GM15510 (cell line): Measurements from ENCODE around the gene CYLD.

Experiments
- POLR2A ChIP-seq: IDR thresholded peaks from 3 replicates; pipeline ENCODE4 v1.6.1; 2011; ENCODE audit warnings: borderline replicate concordance; ENCODE audit not compliant: insufficient read length; ENCODE audit errors: extremely low read depth

CYLD gene

DNA sequence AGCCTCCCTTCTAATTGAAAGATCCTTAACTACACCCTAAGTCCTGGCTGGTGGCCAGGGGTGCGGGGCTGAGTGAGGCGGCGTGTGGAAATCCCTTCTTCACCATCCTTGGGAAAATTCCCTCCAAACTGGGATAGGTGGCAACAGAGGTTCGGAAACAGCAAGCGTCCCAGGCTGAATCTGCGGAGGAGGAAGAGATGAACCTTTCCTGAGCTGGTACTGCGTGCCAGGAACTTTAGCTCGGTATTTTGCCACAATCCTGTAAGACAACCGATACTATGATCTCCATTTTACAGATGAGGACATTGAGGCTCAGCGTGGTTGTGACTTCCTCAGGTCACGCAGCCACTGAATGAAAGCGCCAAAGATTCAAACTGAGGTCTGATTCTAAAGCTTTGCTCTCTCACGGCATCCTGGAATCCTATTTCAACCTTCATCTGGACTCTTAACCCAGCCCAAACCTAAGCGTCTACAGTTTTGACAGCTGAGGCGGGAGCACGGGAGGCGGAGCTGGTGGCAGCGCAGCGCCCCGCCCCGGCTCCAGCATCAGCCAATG, 583 bp upstream of the CYLD start:
- TF ChIP-seq POLR2A = no peak

- no peak for TF ChIP-seq POLR2A
Observed at GRCh38 chr16:50742576-50743200, 802 bp downstream of the CYLD start.

DNA sequence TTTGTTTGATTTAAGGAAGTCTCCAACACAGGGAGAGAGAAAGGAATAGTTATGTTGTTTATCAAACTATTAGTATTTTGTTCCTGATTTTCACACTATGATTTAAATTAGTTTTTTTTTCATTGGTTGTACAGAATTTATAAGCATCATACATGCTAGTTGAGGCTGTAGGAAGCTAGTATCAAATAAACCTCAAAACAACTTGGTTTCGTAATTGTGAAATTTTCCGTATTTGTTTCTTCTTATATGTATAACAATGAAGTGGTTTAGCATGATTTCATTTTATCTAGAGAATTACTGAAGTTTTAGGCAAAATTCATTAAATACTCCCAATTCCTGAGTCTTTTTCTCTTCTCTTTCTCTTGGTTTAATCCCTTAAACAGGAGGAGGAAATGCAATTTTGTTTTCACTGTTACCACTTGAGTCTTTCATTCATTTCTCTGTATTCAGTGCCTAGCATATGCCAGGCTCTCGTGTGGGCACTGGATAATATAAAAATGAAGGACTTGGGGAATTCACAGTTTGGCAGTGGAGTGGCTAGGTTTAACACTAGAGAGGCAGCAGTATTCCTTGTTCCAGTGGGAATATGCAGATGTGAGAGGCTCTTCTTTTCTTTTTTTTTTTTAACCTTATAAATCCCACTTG, 1.8 kb downstream of the CYLD start:
- no peak for TF ChIP-seq POLR2A

DNA sequence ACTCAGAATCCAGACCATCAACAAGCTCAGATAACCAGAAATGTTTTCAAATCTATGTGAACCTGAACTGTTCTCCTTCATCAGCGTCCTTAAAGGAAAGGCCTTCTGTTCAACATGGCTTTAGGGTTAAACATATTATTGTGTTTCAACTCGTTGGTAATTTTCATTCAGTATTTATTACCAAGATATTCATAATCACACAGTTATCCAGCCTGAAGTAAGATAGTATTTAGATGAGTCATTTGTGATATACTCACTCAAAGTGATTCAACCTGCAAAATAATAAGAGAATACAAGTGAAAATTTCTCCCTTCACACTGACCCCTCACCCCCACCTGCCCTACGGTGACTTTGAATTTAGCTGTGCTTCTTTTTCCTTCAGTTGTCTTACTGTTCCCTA, 3.0 kb downstream of the CYLD start:
- TF ChIP-seq POLR2A = no peak

DNA sequence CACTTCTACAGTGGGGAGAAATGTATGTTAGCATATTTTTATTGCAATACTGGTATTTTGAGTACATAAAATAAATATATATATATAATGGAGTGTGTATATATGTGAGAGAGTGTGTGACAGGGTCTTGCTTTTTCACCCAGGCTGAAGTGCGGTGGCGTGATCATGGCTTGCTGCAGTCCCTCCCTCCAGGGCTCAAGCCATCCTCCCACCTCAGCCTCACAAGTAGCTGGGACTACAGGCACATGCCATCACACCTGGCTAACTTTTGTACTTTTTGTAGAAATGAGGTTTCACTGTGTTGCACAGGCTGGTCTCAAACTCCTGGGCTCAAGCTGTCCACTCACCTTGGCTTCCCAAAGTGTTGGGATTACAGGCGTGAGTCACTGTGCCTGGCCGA, 4.1 kb downstream of the CYLD start:
- TF ChIP-seq POLR2A = no peak

- no peak for TF ChIP-seq POLR2A
Observed at GRCh38 chr16:50747207-50747956, 5.5 kb downstream of the CYLD start.

- no peak for TF ChIP-seq POLR2A
Observed at GRCh38 chr16:50751528-50751927, 9.6 kb downstream of the CYLD start.

- TF ChIP-seq POLR2A = no peak
Observed at GRCh38 chr16:50752471-50753235, 10.8 kb downstream of the CYLD start.

GRCh38 chr16:50756473-50756872, 14.6 kb downstream of the CYLD start:
- no peak for TF ChIP-seq POLR2A

DNA sequence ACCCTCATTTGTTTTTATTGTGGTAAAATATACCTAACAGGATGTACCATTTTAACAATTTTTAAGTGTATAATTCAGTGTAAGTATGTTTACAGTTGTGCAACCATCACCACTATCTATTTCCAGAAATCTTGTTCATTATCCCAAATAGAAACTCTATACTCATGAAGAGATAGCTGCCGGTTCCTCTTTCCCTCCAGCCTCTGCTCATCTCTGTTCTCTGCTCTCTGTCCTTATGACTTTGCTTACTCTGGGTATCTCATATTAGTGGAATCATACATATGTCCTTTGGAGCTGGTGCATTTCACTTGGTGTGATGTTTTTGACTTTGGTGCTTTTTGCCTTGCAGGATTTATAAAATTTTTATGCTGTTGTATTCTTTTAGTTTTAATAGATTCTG, 19.4 kb downstream of the CYLD start:
- no peak for TF ChIP-seq POLR2A

DNA sequence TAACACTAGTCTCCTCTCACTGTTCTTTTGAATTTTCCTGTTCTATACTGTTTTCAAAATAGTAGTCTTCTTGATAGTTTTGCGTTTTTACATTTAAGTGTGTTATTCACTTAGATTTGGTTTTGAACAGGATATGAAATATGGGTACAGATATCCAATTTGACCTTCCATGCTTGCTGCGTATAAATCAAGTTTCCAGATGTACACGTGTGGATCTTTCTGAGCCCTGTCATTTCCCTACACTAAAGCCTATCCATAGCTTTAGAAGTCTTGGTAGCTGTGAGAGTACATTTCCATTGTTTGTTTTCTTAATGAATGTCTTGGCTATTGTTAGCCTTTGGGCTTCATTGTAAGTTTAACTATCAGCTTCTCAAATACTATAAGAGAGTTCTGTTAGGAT, 20.4 kb downstream of the CYLD start:
- no peak for TF ChIP-seq POLR2A

- TF ChIP-seq POLR2A = no peak
Observed at GRCh38 chr16:50763211-50763610, 21.3 kb downstream of the CYLD start.

- TF ChIP-seq POLR2A = no peak
Observed at GRCh38 chr16:50765260-50765659, 23.4 kb downstream of the CYLD start.

GRCh38 chr16:50765861-50766260, 24.0 kb downstream of the CYLD start:
- no peak for TF ChIP-seq POLR2A

GRCh38 chr16:50767197-50767596, 25.3 kb downstream of the CYLD start:
- no peak for TF ChIP-seq POLR2A
